T-cell (primary cell): Measurements from ENCODE around the gene RHOT2. TPM values are rescaled to one million over a fixed set of nuclear protein-coding genes. Genes with fewer than 3 reads are reported as not detected.

Source experiments
- ATAC-seq, 4 experiments: fragments of 200-7000 bp in 3 of 4; fragments of 150-1000 bp in 1 of 4; cut with Tn5 transposase; replicated peaks in 1 of 4; 1 replicate in 3 of 4; 2 replicates in 1 of 4; pipeline ENCODE4 v1.10.0; 2021; ENCODE audit warnings: moderate library complexity in 3 of 4, mild to moderate bottlenecking in 2 of 4, moderate number of reproducible peaks in 1 of 4
- CTCF ChIA-PET, 2 donors: fragments of 300-600 bp; sonication (Branson Sonifier 250); formaldehyde crosslinking; loops; one replicate each; lab custom pipeline; 2022; ENCODE audit warnings: antibody characterized with exemption in 2 of 2; lab: Charles Lee
- POLR2A ChIA-PET, 2 donors: fragments of 300-600 bp; sonication (Branson Sonifier 250); formaldehyde crosslinking; loops; one replicate each; lab custom pipeline; 2022; ENCODE audit warnings: antibody characterized with exemption in 2 of 2; lab: Charles Lee
- DNase-seq, 35 experiments: peaks; one replicate each; pipeline versions ENCODE4 v3.0.0 to v3.0.0-alpha.2; 2013 to 2023
- H3K27ac ChIP-seq: one replicate; pipeline ENCODE4 v1.5.1; 2013; ENCODE audit warnings: low read length
- H3K27me3 ChIP-seq, 2 experiments: replicated peaks in 1 of 2; 1 replicate in 1 of 2; 2 replicates in 1 of 2; pipeline versions ENCODE4 v1.6.1 to v1.7.0; 2013; ENCODE audit warnings: low read length in 1 of 2, mixed read lengths in 1 of 2; ENCODE audit not compliant: control insufficient read depth in 2 of 2, insufficient read depth in 2 of 2; ENCODE audit errors: extremely low read depth in 1 of 2
- H3K36me3 ChIP-seq, 2 donors: 1 replicate in 1 of 2; 2 replicates in 1 of 2; pipeline versions ENCODE4 v1.6.1 to v1.7.0; 2013; ENCODE audit warnings: low read length in 1 of 2; ENCODE audit not compliant: control insufficient read depth in 2 of 2, insufficient read depth in 1 of 2; ENCODE audit errors: extremely low read depth in 1 of 2
- H3K4me1 ChIP-seq, 2 experiments: 1 replicate in 1 of 2; 2 replicates in 1 of 2; pipeline versions ENCODE4 v1.6.1 to v1.7.0; 2013; ENCODE audit warnings: low read length in 2 of 2, mixed read lengths in 1 of 2; ENCODE audit not compliant: insufficient read depth in 2 of 2, control insufficient read depth in 1 of 2; ENCODE audit errors: extremely low read depth in 1 of 2
- H3K4me3 ChIP-seq, 2 donors: 1 replicate in 1 of 2; 2 replicates in 1 of 2; pipeline versions ENCODE4 v1.5.1 to v1.7.0; 2013; ENCODE audit warnings: mild to moderate bottlenecking in 2 of 2, low read length in 1 of 2, moderate library complexity in 1 of 2; ENCODE audit not compliant: control insufficient read depth in 1 of 2; ENCODE audit errors: extremely low read depth in 1 of 2
- H3K9me3 ChIP-seq: 2 replicates; pipeline ENCODE4 v1.7.0; 2013
- H3K27ac Mint-ChIP-seq, 2 donors: one replicate each; pipeline ENCODE4 v1.8.0; 2020 to 2021; ENCODE audit warnings: mild to moderate bottlenecking in 2 of 2, mixed read lengths in 2 of 2
- H3K27me3 Mint-ChIP-seq, 2 donors: one replicate each; pipeline ENCODE4 v1.8.0; 2021 to 2022; ENCODE audit warnings: mixed read lengths in 2 of 2
- H3K36me3 Mint-ChIP-seq: one replicate; pipeline ENCODE4 v1.8.0; 2021; ENCODE audit warnings: mixed read lengths
- H3K4me1 Mint-ChIP-seq, 3 donors: one replicate each; pipeline ENCODE4 v1.8.0; 2020 to 2022; ENCODE audit warnings: mixed read lengths in 3 of 3, mild to moderate bottlenecking in 1 of 3
- H3K4me3 Mint-ChIP-seq, 3 donors: one replicate each; pipeline ENCODE4 v1.8.0; 2020 to 2022; ENCODE audit warnings: mild to moderate bottlenecking in 3 of 3, mixed read lengths in 3 of 3, moderate library complexity in 3 of 3
- H3K9me3 Mint-ChIP-seq, 3 donors: one replicate each; pipeline ENCODE4 v1.8.0; 2020 to 2022; ENCODE audit warnings: mixed read lengths in 3 of 3
- WGBS: methylation state at CpG from one replicate; pipeline ENCODE4 v1.1.5; 2013; ENCODE audit warnings: missing lambda C conversion rate; ENCODE audit not compliant: insufficient coverage; 5-methylcytosine and 5-hydroxymethylcytosine counted together
- total RNA-seq, 35 experiments: library from RNA in 6 of 35; stranded (reverse) in 6 of 35; fragments of 120-200 nt in 1 of 35; gene quantifications; one replicate each; pipeline versions ENCODE4 v1.2.1 to v1.2.4 and lab custom pipeline; 2013 to 2026

Gene RHOT2
- total RNA-seq (100 to 1,000 TPM; 181 to 320 (median 286) TPM), total RNA-seq (lab: John Stamatoyannopoulos, UW) (104 to 234 (median 159) reads per million in 29 experiments)
- total RNA-seq (2013), result 58.0 TPM

DNA sequence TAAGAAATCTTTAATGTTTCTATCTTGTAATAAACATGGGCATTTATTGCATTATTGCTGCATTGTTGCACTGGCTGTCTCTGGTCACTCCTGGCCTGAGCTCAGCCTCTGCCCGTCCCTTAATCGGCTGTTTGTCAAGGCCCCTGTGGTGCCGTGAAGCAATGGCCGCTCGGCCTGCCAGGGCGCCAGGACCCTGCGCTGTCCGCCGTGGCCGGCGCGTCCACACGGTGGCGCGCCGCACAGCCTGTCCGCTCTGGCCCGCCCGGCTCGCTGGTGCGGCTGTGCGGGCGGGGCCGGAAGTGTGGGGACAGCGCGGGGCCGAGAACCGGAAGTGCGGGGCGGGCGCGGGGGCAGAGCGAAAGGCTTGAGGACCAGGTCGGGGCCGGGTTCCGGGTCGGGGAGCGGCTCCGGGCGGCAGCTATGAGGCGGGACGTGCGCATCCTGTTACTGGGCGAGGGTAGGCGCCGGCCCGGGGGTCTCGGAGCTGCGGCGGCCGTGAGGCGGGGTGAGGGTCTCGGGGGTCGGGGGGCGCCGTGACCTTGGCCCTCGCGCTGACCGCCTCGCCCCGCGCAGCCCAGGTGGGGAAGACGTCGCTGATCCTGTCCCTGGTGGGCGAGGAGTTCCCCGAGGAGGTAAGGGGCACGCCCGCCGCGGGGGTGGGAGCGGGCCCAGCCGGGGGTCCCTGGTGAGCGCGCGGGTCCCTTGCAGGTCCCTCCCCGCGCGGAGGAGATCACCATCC lies at the start of gene RHOT2:
RHOT2 (plus strand) TSS at position 353 of the 739 bp plus-strand sequence; CDS start at position 421, 68 bp downstream.
- peaks cover 0 to 12% (median 11%) of the 10 kb centered on the region in 3 donors for H3K4me1 Mint-ChIP-seq
- DNase-seq (peak; percentile 74 to 96 (median 86)), ATAC-seq (peak; percentile 89 to 97 (median 96))
- H3K9me3 ChIP-seq, result no peaks in the 10 kb centered on the region
- H3K9me3 Mint-ChIP-seq, result no peaks in the 10 kb centered on the region
- no peaks in the 10 kb centered on the region for H3K27me3 ChIP-seq
- CTCF ChIA-PET, result interaction anchor here in 1 of 2 donors (1.0 kb wide), 1 partner anchor 74 kb away, joined by 3 read pairs; no protein-coding TSS in a partner anchor
- H3K27ac Mint-ChIP-seq, result peak within 1 kb of the TSS; percentile 86 to 94
- peak within 1 kb of the TSS; percentile 73 to 74 (median 73) for H3K4me3 Mint-ChIP-seq
- peaks cover 3 to 25% of the 10 kb centered on the region in 2 experiments for H3K4me1 ChIP-seq
- peaks cover 6% of the 10 kb centered on the region for H3K36me3 Mint-ChIP-seq
- peak within 1 kb of the TSS; percentile 66 to 75 for H3K4me3 ChIP-seq
- no peaks in the 10 kb centered on the region for H3K27me3 Mint-ChIP-seq
- H3K36me3 ChIP-seq, result peaks cover 8 to 37% of the 10 kb centered on the region in 2 donors
- POLR2A ChIA-PET, result interaction anchor here (0.6 kb wide), 2 partner anchors 194 to 715 kb away, joined by 3 read pairs; no protein-coding TSS in a partner anchor
- H3K27ac ChIP-seq, result peak within 1 kb of the TSS; percentile 74
- WGBS, result under 1% methylated on average over 65 of the region's 78 CpGs

DNA sequence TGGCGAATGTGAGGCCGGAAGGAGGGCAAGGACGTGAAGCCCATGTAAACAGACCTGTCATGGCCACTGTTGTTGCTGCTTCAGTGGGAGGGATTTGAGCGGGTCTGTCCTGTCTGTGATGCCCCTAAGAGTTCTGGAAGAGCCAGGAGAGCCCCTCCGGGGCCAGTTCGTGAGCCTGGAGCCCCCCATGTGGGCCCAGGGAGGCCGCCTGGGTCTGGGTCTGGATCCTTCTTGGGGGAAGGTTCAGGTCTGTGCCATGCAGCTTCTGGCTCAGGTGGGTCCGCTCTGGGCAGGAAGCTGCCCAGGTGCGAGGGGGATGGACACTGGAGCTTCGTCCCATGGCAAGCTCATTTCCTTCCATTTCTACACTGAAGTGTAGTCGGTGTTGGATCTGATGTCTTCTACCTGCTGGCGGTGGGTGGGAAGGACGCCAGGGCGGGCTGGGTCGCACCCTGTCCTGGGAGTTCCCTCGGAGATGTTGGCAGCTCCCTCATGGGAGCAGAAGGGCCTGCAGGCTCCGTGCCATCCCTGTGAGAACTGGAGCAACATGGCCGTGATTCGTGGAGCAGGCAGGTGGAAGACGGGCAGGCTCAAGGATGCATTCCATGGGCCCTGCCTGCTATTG lies 48.3 kb upstream of the RHOT2 start:
- peaks cover 4 to 12% of the 10 kb centered on the region in 2 donors for H3K36me3 ChIP-seq
- WGBS, result 95% methylated on average over 16 of the region's 20 CpGs
- H3K27ac ChIP-seq, result no peak overlapping the region
- no peaks in the 10 kb centered on the region for H3K27me3 Mint-ChIP-seq
- ATAC-seq (no peak), DNase-seq (no peak)
- H3K4me1 ChIP-seq, result no peaks in the 10 kb centered on the region
- H3K4me3 ChIP-seq, result no peak overlapping the region
- ChIA-PET CTCF (no interaction called here), POLR2A (no interaction called here)
- H3K4me1 Mint-ChIP-seq, result no peaks in the 10 kb centered on the region
- H3K4me3 Mint-ChIP-seq, result no peak overlapping the region
- no peaks in the 10 kb centered on the region for H3K9me3 Mint-ChIP-seq
- no peak overlapping the region for H3K27ac Mint-ChIP-seq
- H3K27me3 ChIP-seq, result no peaks in the 10 kb centered on the region
- peaks cover 3% of the 10 kb centered on the region for H3K36me3 Mint-ChIP-seq
- no peaks in the 10 kb centered on the region for H3K9me3 ChIP-seq

DNA sequence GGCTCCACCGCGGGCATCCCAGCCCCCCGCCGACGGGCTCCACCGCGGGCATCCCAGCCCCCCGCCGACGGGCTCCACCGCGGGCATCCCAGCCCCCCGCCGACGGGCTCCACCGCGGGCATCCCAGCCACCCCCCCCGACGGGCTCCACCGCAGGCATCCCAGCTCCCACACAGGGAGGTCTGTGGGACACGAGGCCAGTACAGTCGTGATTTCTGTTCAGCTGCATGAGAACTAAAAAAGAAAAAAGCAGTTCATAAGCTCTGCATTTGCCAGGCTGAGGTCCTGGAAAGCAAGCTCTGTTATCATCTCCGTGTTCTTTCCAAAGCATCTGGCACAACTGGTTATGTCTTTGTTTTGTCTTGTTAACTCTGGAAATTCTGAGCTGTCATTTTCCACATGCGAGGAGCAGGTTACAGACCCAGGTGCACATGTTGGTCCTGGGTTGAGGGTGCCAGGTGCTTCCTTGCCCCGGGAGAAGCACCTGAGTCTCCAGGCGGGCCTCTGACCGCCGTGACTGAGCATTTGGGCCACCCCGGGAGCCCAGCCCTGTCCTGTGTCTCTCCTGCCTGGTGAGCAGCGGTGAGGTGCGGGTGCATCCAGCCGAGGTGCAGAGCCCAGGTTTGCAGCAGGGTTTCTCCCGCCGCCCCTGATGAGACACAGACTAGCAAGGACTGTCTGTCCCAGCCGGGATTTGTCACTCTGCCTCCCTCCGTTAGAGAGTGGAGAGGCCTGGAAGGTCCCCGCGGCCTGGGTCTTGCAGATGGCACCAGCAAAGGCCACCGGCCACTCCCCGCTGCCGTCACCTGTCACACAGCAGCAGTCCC lies 47.0 kb upstream of the RHOT2 start:
- POLR2A ChIA-PET, result no interaction called here
- no peaks in the 10 kb centered on the region for H3K27me3 Mint-ChIP-seq
- no peaks in the 10 kb centered on the region for H3K9me3 Mint-ChIP-seq
- Histone ChIP-seq H3K4me1 (no peaks in the 10 kb centered on the region), H3K27me3 (no peaks in the 10 kb centered on the region), H3K4me3 (no peak overlapping the region), H3K36me3 (peaks cover 7 to 18% of the 10 kb centered on the region in 2 donors), H3K27ac (no peak overlapping the region), H3K9me3 (no peaks in the 10 kb centered on the region)
- no peak overlapping the region for H3K27ac Mint-ChIP-seq
- no peaks in the 10 kb centered on the region for H3K36me3 Mint-ChIP-seq
- CTCF ChIA-PET, result no interaction called here
- no peak for ATAC-seq
- H3K4me1 Mint-ChIP-seq, result no peaks in the 10 kb centered on the region
- H3K4me3 Mint-ChIP-seq, result no peak overlapping the region
- DNase-seq, result no peak
- 96% methylated on average over 31 of the region's 41 CpGs for WGBS

DNA sequence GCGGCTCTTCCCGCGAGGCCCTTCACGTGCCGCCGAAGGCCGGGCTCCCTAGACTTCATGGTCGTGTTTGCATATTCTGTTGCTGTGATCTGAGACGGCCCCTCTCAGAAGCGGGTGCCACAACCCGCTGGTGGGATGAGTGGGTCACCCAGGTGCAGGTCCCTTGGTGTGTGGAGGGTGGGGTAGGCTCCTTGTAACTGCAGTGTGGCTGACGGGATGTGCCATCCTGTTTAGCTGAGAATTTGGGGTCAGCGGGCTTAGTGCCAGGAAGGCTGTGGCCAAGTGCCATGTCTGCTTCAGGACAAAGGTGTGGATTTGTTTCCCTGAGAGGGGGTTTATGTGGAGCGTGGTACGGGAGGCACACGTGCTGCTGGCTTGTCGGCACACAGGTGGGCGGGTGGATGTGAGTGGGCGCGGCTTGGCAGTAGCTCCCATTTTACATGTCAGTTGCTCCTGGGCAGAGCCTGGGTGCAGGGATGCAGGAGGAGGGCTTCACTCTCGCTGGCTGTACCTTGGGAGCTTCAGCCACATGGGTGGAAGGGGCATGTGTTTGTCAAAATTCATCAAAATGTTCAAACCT lies 46.3 kb upstream of the RHOT2 start:
- Histone ChIP-seq H3K27ac (no peak overlapping the region), H3K9me3 (no peaks in the 10 kb centered on the region), H3K36me3 (peaks cover 11 to 22% of the 10 kb centered on the region in 2 donors), H3K4me1 (no peaks in the 10 kb centered on the region), H3K27me3 (no peaks in the 10 kb centered on the region), H3K4me3 (no peak overlapping the region)
- Mint-ChIP-seq H3K27me3 (no peaks in the 10 kb centered on the region), H3K4me1 (no peaks in the 10 kb centered on the region), H3K36me3 (no peaks in the 10 kb centered on the region), H3K9me3 (no peaks in the 10 kb centered on the region), H3K27ac (no peak overlapping the region), H3K4me3 (no peak overlapping the region)
- no peak for ATAC-seq
- WGBS, result 93% methylated on average over 20 of the region's 21 CpGs
- CTCF ChIA-PET, result no interaction called here
- POLR2A ChIA-PET, result no interaction called here
- no peak for DNase-seq

DNA sequence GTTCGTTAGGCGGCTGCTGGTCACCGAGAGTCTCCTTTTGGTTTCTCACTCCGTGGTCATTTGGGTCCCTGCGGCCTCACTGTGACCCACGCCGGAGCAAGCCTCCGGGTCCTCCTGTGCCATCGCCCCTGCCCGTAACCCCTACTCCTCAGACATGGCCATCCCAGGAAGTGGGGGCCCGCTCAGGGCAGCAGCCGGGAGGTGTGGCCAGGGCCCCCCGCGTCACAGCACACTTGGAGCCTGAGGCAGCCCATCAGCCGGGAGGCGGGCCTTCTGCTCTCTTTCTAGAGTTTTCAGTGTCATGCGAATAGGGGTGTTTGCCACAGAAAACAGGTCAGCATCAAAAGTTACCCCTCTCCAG lies 45.0 kb upstream of the RHOT2 start:
- no peak for ATAC-seq
- no peak overlapping the region for H3K4me3 Mint-ChIP-seq
- peaks cover 12 to 22% of the 10 kb centered on the region in 2 donors for H3K36me3 ChIP-seq

DNA sequence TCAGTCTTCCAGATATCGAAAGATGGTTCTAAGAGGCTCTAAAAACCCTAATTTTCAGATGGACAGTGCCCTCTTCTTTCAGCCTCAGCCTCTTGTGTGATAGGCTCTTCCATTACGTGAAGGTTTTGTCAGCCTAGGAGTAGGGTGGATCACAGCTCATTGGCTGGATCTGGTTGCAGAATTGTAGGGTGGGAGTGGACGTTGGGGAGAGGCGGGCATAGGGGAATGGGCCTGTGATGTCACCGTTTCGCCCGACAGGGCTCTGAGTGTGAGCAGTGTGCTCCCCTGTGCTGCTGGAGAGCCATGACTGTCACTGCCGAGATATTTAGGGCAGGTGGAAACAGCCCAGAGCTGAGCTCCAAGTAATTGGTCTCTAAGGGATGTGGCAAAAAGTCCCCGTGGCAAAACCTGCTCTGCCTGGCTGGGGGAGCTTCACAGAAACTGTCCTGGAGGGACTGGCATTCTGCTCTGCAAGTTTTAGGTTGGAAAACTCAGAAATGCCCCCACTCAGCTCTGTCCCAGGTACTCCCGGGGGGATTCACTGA lies 43.3 kb upstream of the RHOT2 start:
- ChIA-PET POLR2A (no interaction called here), CTCF (no interaction called here)

More for the DNA sequence above, 45.0 kb upstream of the RHOT2 start:
- Mint-ChIP-seq H3K9me3 (no peaks in the 10 kb centered on the region), H3K27ac (no peak overlapping the region), H3K36me3 (no peaks in the 10 kb centered on the region), H3K27me3 (no peaks in the 10 kb centered on the region), H3K4me1 (no peaks in the 10 kb centered on the region)
- WGBS, result 94% methylated on average over 15 of the region's 17 CpGs
- Histone ChIP-seq H3K27me3 (no peaks in the 10 kb centered on the region), H3K4me1 (no peaks in the 10 kb centered on the region), H3K27ac (no peak overlapping the region), H3K4me3 (no peak overlapping the region), H3K9me3 (no peaks in the 10 kb centered on the region)
- POLR2A ChIA-PET, result no interaction called here
- CTCF ChIA-PET, result no interaction called here
- no peak for DNase-seq

More for the DNA sequence above, 43.3 kb upstream of the RHOT2 start:
- no peak overlapping the region for H3K27ac Mint-ChIP-seq
- ATAC-seq (no peak), DNase-seq (no peak)
- Histone ChIP-seq H3K4me3 (no peak overlapping the region), H3K27me3 (no peaks in the 10 kb centered on the region), H3K36me3 (peaks cover 12 to 22% of the 10 kb centered on the region in 2 donors), H3K4me1 (no peaks in the 10 kb centered on the region), H3K9me3 (no peaks in the 10 kb centered on the region), H3K27ac (no peak overlapping the region)
- H3K36me3 Mint-ChIP-seq, result no peaks in the 10 kb centered on the region
- no peak overlapping the region for H3K4me3 Mint-ChIP-seq
- no peaks in the 10 kb centered on the region for H3K9me3 Mint-ChIP-seq
- 95% methylated on average over 9 of the region's 10 CpGs for WGBS
- H3K4me1 Mint-ChIP-seq, result no peaks in the 10 kb centered on the region
- H3K27me3 Mint-ChIP-seq, result no peaks in the 10 kb centered on the region
